ELR (cell line): ENCODE measurements around the gene CIBAR2.

ENCODE experiments used
- DNase-seq: peaks from one replicate; pipeline ENCODE4 v3.0.0-alpha.2; 2015; ENCODE audit warnings: low read depth

CIBAR2 gene

DNA sequence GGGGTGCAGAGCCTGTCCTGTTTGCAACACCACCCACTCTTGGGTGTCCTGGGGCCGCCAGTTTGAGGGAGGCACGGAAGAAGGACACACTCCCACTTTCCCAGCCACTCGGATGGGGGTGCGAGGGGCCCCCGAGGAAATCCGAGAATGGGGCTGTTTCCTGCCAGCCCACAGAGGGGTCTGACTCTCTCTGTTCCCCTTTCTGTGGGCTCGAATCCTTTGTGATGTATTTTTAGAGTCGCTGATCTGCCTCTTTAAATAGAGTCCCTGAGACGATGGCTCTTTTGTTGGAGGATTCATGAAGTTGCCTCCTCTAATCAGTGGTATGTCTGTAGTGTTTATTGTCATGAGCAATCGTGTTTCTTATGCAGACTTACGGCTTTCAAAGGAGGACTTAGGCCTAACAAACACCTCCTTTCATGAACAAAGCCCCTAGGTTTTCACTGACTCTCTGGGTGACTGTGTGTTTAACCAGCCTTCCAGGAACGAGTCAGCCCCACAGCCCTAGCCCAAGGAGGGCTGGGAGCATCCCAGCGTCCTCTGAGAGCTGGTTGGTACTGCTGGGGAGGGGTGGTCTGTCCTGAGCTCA lies 29.1 kb downstream of the CIBAR2 start:
- no peak for DNase-seq

- DNase-seq, result no peak
Measured at GRCh38 chr16:85082173-85083050, 29.9 kb downstream of the CIBAR2 start.

DNA sequence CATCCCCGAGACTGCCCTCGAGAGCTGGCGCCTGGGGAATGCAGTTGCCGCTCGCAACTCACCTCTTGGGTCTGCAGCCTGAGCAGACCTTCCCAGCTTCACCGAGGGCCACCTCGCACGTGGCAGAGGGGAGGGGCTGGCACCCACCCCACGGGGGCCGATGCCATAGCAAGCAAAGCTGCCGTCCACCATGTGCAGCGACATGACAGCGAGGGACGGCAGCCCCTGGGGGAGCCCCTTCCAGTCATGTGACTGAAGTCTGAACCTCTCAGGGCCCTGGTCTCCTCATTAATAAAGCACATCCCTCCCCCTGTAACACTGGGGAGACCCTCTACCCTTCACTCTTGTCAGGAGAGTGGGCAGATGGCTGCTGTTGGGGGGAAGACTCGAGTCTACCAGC lies 30.5 kb downstream of the CIBAR2 start:
- no peak for DNase-seq

DNA sequence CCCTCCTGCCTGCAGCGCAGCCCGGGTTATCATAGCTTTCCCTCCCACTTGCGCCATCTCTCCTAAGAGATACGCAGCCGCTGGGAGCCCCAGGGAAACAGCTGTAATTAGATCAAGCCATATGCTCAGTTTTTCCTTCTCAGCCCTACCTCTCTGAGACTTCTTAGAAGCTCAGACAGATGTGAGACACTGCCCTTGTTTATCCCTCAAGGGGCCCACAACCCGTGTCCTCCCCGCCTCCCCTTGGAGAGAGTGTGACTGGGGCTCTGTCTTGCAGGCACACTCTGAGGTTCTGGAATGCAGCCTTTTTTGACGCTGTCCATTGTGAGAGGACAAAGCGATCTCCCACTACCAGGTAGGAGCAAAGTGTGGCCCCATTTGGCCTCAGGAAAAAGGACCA lies 31.2 kb downstream of the CIBAR2 start:
- no peak for DNase-seq

DNA sequence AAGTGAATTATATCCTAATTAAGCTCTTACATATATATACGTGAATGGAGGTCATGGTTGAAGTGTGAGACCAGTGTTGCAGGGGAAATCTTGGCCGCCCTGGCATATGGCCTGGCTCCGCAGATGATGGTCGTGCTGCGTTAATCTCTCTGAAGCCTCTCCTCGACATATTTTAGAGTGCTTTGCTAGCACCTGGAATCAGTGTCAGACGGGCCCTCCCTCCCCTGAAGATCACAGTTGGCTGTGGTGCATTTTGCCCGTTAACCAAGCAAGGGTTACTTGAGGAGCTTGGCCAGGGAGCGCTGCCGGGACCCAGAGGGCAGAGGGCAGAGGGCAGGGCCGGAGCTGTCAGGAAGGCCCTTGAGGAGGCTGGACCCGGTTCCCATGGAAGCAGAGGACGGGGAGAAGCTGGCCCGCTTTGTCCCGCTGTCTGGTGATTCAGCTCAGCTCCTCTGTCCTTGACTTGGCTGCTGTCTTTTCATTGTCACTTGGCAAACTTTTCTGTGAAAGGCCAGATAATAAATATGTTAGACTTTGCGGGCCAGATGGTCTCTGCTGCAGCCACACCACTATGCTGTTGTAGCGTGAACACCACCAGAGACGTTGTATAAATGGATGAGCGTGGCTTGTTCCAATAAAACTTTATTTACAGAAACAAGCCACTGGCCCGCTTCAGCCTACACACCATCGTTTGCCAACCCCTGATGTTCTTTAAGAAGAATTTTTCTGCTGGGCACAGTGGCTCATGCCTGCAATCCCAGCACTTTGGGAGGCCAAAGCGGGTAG lies 32.3 kb downstream of the CIBAR2 start:
- no peak for DNase-seq

- DNase-seq, result no peak
Measured at GRCh38 chr16:85078952-85079351, 33.3 kb downstream of the CIBAR2 start.

- no peak for DNase-seq
Measured at GRCh38 chr16:85078226-85078625, 34.0 kb downstream of the CIBAR2 start.

DNA sequence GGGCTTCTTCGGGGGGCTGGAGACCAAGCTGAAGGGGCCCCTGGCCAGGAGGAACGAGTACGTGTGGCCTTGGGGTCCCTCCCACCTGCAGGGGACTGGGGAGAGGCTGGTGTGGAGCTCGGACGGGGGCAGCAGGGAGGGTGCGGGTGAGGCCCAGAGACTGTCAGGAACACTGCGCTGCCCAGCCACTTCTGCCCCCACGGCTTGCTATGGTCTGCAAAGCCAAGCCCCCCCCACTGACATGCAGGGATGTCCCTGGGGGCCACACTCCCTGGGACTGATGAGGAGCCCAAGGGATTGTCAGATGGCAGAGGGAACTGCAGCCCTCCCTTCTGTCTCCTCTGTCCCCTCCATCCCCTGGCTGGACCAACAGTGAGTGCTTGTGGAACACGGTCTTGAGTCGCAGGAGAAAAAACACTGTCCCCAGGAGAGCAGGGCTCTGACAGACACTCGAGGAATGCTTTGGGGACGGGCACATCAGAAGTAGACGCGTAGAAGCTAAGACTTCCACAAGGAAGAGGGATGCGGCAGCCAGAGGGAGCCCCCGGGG lies 34.6 kb downstream of the CIBAR2 start:
- DNase-seq, result no peak

- no peak for DNase-seq
Measured at GRCh38 chr16:85077039-85077438, 35.2 kb downstream of the CIBAR2 start.

DNA sequence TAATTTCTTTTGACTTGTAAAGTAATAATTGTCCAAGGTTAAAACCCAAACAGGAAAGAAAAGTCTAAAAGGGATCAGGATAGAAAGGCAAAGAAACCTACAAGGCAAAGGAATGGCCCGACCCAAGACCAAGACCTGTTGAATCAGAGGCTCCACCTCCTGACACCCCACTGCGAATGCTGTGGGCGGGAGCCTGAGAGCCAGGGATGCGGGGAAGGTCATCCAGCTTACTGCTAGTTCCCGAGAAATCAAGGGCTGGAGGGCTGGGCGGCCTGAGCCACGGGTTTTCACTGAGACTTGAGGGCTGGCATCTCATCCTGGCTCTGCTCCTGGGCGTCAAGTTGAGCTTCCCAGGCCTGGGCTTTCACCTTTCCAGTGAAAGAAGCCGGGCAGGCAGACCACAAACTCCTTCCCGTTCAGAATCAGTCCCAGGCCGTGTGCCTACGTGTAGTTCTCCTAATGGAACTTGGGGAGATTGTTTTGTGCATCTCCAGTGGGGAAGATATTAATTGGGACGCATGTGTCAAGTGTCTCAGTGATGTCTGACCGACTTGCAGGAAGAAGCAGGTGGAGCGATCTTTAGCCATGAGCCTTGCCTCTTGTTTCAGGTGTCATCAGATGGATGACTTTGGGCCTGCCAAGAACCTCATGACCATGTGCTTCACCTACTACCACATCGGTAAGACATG lies 36.9 kb downstream of the CIBAR2 start:
- DNase-seq, result no peak

- DNase-seq, result no peak
Measured at GRCh38 chr16:85074225-85074914, 37.9 kb downstream of the CIBAR2 start.

DNA sequence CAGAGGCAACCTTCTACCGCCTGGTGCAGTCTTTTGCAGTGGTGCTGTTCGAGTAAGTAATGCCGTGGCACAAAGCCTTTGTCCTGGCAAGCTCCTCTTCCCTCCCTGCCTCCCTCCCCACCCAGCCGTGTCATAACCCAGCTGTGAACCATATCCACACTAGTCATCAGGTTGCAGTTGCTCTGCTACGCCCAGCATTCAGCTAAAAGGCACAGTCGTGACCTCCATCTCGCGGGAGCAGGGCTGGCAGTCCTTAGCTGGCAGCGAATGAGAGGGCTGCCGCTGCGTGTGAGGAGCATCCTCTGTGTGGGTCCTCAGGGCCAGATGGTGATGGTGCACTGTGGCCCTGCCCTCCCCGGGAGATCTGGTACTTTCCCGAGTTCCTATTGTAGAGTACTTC lies 39.3 kb downstream of the CIBAR2 start:
- no peak for DNase-seq

- no peak for DNase-seq
Measured at GRCh38 chr16:85072076-85072860, 40.0 kb downstream of the CIBAR2 start.

- no peak for DNase-seq
Measured at GRCh38 chr16:85069171-85069570, 43.1 kb downstream of the CIBAR2 start.

GRCh38 chr16:85068746-85069145 lies 43.5 kb downstream of the CIBAR2 start:
- DNase-seq, result no peak

- DNase-seq, result no peak
Measured at GRCh38 chr16:85067426-85067825, 44.8 kb downstream of the CIBAR2 start.

- DNase-seq, result no peak
Measured at GRCh38 chr16:85067024-85067423, 45.2 kb downstream of the CIBAR2 start.

DNA sequence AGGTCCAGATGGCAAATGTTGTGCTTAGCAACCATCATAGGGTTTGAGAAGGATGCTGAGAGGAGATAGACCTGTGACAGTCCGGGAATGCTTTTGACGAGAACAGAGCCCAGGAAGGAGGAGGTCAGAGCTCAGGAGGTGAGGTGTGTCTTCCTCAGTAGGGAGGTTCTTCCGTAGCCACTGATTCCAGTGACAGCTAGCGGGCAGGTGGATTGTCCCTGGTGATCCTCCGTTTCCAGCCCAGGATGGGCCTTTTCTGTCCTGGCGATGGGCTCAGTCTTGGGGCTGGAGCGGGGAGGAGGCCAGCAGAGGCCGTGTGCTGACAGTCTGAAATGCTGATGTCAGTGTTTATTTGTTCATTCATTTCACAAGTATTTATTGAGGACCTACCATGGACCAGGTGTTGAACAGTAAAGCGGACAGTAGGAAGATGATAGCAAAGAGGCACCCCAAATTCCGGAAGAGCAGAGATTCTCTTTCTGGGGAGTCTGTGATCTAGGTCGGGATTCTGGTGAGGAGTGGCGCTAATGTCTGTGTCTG lies 45.9 kb downstream of the CIBAR2 start:
- DNase-seq, result no peak

DNA sequence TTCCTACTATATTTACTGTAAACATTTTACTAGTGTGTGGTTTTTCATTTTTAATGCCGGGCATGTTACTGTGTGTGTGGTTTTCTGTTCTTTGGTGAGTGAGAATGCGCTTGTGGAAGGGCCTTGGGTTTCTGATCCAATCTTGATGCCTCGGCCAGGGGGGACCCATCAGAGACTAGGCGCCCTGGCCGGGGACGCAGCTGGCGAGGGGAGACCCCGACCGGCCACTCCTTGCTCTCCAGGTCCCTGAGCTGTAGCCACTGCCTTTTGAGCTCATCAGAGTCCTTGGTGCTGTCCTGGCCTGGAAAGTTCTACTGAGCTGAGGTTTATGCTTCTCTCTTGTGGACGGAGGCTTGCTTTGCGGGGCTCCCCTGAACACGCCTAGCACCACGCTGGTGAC lies 47.2 kb downstream of the CIBAR2 start:
- no peak for DNase-seq

GRCh38 chr16:85064186-85064585 lies 48.1 kb downstream of the CIBAR2 start:
- DNase-seq, result no peak
